HCT116 (cell line): Measurements from ENCODE around the gene CCL28. TPM values are rescaled to one million over a fixed set of nuclear protein-coding genes. Genes with fewer than 3 reads are reported as not detected.

Source experiments
- ATAC-seq: fragments of 200-7000 bp; cut with Tn5 transposase; 2 replicates; pipeline ENCODE4 v1.9.1; 2020; ENCODE audit warnings: mild to moderate bottlenecking, moderate library complexity
- BruUV-seq: library from RNA; stranded (reverse); fragments of 400-500 nt; replicated peaks from 2 replicates; lab custom pipeline; 2021; lab: Mats Ljungman, UMichigan
- CTCF ChIA-PET: fragments of 300-600 bp; sonication (Branson Sonifier 250); formaldehyde crosslinking; loops from one replicate; lab custom pipeline; 2021; ENCODE audit warnings: antibody characterized with exemption; lab: Charles Lee
- POLR2A ChIA-PET: fragments of 300-600, 350-600 bp; sonication (Branson Sonifier 250); formaldehyde crosslinking; loops from one replicate; lab custom pipeline; 2021; ENCODE audit warnings: antibody characterized with exemption; lab: Charles Lee
- RAD21 ChIA-PET, 2 experiments: fragments of 300-600 bp; sonication (Branson Sonifier 250); formaldehyde crosslinking; loops; one replicate each; lab custom pipeline; 2023; ENCODE audit warnings: low total read pairs in 2 of 2; ENCODE audit not compliant: uncharacterized antibody in 2 of 2, unreplicated experiment in 2 of 2, low non-redundant PET in 1 of 2; lab: Charles Lee
- DNase-seq: peaks from one replicate; pipeline ENCODE4 v3.0.0-alpha.2; 2010; ENCODE audit warnings: low read depth, low spot score
- H2AFZ ChIP-seq: fragments of 200-600 bp; shearing (Covaris generic), sonication (generic); 2 replicates; pipeline ENCODE4 v1.6.1; 2017; ENCODE audit warnings: low read depth, mixed run types, mixed read lengths, antibody characterized with exemption, low read length; ENCODE audit not compliant: poor library complexity, severe bottlenecking
- H3K27ac ChIP-seq: 2 replicates; pipeline ENCODE4 v1.5.1; 2012; ENCODE audit warnings: low read depth, low read length
- H3K27me3 ChIP-seq: fragments of 200-600 bp; sonication (generic); 2 replicates; pipeline ENCODE4 v1.6.1; 2016; ENCODE audit warnings: mixed run types, low read length, mixed read lengths; ENCODE audit not compliant: insufficient read depth
- H3K36me3 ChIP-seq, 2 experiments: fragments of 200-500 bp in 1 of 2; fragments of 200-600 bp in 1 of 2; sonication (Bioruptor generic) in 1 of 2; sonication (generic) in 1 of 2; 2 replicates each; pipeline versions ENCODE4 v1.5.1 to v1.6.1; 2014 to 2016; ENCODE audit warnings: low read length in 2 of 2, inconsistent platforms in 1 of 2, mixed read lengths in 1 of 2, mixed run types in 1 of 2; ENCODE audit not compliant: insufficient read depth in 2 of 2, control insufficient read depth in 1 of 2
- H3K4me1 ChIP-seq, 2 experiments: fragments of 200-600 bp in 1 of 2; sonication (generic) in 1 of 2; 2 replicates each; pipeline versions ENCODE4 v1.5.1 to v1.6.1; 2012 to 2017; ENCODE audit warnings: low read length in 2 of 2, inconsistent platforms in 1 of 2, mild to moderate bottlenecking in 1 of 2, mixed read lengths in 1 of 2, mixed run types in 1 of 2, moderate library complexity in 1 of 2; ENCODE audit not compliant: insufficient read depth in 2 of 2, control insufficient read depth in 1 of 2
- H3K4me2 ChIP-seq: fragments of 200-600 bp; sonication (generic); 2 replicates; pipeline ENCODE4 v1.6.1; 2017; ENCODE audit warnings: mixed run types, low read length, mixed read lengths
- H3K4me3 ChIP-seq, 2 experiments: fragments of 200-600 bp in 1 of 2; sonication (generic) in 1 of 2; replicated peaks in 1 of 2; 2 replicates each; pipeline ENCODE4 v1.5.1; 2011 to 2016; ENCODE audit warnings: low read length in 2 of 2, control low read depth in 1 of 2, low read depth in 1 of 2, mild to moderate bottlenecking in 1 of 2, mixed read lengths in 1 of 2, mixed run types in 1 of 2
- H3K79me2 ChIP-seq: fragments of 200-600 bp; sonication (generic); 2 replicates; pipeline ENCODE4 v1.6.1; 2017; ENCODE audit warnings: mild to moderate bottlenecking, mixed run types, low read length, moderate library complexity, mixed read lengths; ENCODE audit not compliant: insufficient read depth
- H3K9ac ChIP-seq: fragments of 200-600 bp; sonication (generic); 2 replicates; pipeline ENCODE4 v1.6.1; 2016; ENCODE audit warnings: low read length, mixed read lengths
- H3K9me2 ChIP-seq: fragments of 200-600 bp; sonication (generic), shearing (Covaris generic); 2 replicates; pipeline ENCODE4 v1.6.1; 2017; ENCODE audit warnings: mixed run types, mild to moderate bottlenecking, moderate library complexity; ENCODE audit not compliant: insufficient read depth
- H3K9me3 ChIP-seq, 2 experiments: fragments of 200-500 bp in 1 of 2; fragments of 200-600 bp in 1 of 2; sonication (Bioruptor generic) in 1 of 2; sonication (generic) in 1 of 2; 2 replicates each; pipeline ENCODE4 v1.6.1; 2014 to 2017; ENCODE audit warnings: low read length in 2 of 2, mixed read lengths in 2 of 2, inconsistent platforms in 1 of 2, low read depth in 1 of 2, mild to moderate bottlenecking in 1 of 2, mixed run types in 1 of 2, moderate library complexity in 1 of 2; ENCODE audit not compliant: control insufficient read depth in 1 of 2, insufficient read depth in 1 of 2
- H4K20me1 ChIP-seq: fragments of 200-600 bp; sonication (generic), shearing (Covaris generic); 2 replicates; pipeline ENCODE4 v1.6.1; 2017; ENCODE audit warnings: mixed run types, mild to moderate bottlenecking, moderate library complexity; ENCODE audit not compliant: insufficient read depth
- CBX3 ChIP-seq: IDR thresholded peaks from 2 replicates; pipeline ENCODE4 v1.6.1; 2012; ENCODE audit warnings: low read depth
- CEBPB ChIP-seq: IDR thresholded peaks from 2 replicates; pipeline ENCODE4 v1.6.1; 2012; ENCODE audit warnings: low read depth
- EGR1 ChIP-seq: IDR thresholded peaks from 2 replicates; pipeline ENCODE4 v1.6.1; 2012; ENCODE audit warnings: low read depth
- EZH2 ChIP-seq: fragments of 200-600 bp; sonication (generic); IDR thresholded peaks from 2 replicates; pipeline ENCODE4 v1.6.1; 2017; ENCODE audit warnings: antibody characterized with exemption, mixed run types
- POLR2A ChIP-seq: IDR thresholded peaks from 2 replicates; pipeline ENCODE4 v1.7.0; 2011; ENCODE audit warnings: borderline replicate concordance; ENCODE audit not compliant: insufficient read depth, insufficient read length; ENCODE audit errors: extremely low read depth
- RAD21 ChIP-seq: IDR thresholded peaks from 2 replicates; pipeline ENCODE4 v1.6.1; 2012; ENCODE audit warnings: low read depth, mild to moderate bottlenecking
- SIN3A ChIP-seq: IDR thresholded peaks from 2 replicates; pipeline ENCODE4 v1.6.1; 2012; ENCODE audit warnings: low read depth
- SP1 ChIP-seq: IDR thresholded peaks from 2 replicates; pipeline ENCODE4 v1.6.1; 2012; ENCODE audit warnings: low read depth
- SRF ChIP-seq: IDR thresholded peaks from 2 replicates; pipeline ENCODE4 v1.6.1; 2012; ENCODE audit warnings: low read depth
- TCF7L2 ChIP-seq: IDR thresholded peaks from 2 replicates; pipeline ENCODE4 v1.7.0; 2011; ENCODE audit warnings: borderline replicate concordance, inconsistent platforms; ENCODE audit not compliant: insufficient read depth, insufficient read length; ENCODE audit errors: extremely low read depth
- YY1 ChIP-seq: IDR thresholded peaks from 2 replicates; pipeline ENCODE4 v1.6.1; 2011; ENCODE audit warnings: low read length, low read depth, moderate library complexity, mild to moderate bottlenecking; ENCODE audit not compliant: insufficient replicate concordance; ENCODE audit errors: extremely low read depth
- ZNF274 ChIP-seq: fragments of 200-500 bp; sonication (Bioruptor generic); IDR thresholded peaks from 2 replicates; pipeline ENCODE4 v1.6.1; 2014; ENCODE audit warnings: mild to moderate bottlenecking, low read depth, low read length, inconsistent platforms
- intact Hi-C: fragments of 100-400 bp; cut with micrococcal nuclease; formaldehyde crosslinking; loops from 2 replicates; pipeline ENCODE4 v1.10.0; 2022
- total RNA-seq: library from RNA; stranded (reverse); gene quantifications from one replicate; pipeline ENCODE4 v1.2.1, GENCODE V29; 2021; ENCODE audit not compliant: unreplicated experiment
- TF ChIP-seq, protein P1 (sequence below), 3 experiments: fragments of 200-600 bp in 1 of 3; sonication (generic) in 1 of 3; IDR thresholded peaks in 2 of 3; conservative IDR thresholded peaks in 1 of 3; 2 replicates each; pipeline ENCODE4 v1.5.1; 2012 to 2017; ENCODE audit warnings: low read depth in 2 of 3, low read length in 2 of 3, antibody characterized with exemption in 1 of 3, borderline replicate concordance in 1 of 3, control low read depth in 1 of 3, mild to moderate bottlenecking in 1 of 3, mixed read lengths in 1 of 3, mixed run types in 1 of 3, moderate library complexity in 1 of 3; ENCODE audit not compliant: insufficient read depth in 1 of 3
- TF ChIP-seq, protein P2 (sequence below): IDR thresholded peaks from 2 replicates; pipeline ENCODE4 v1.6.1; 2012; ENCODE audit warnings: low read depth
- TF ChIP-seq, protein P3 (sequence below): IDR thresholded peaks from 2 replicates; pipeline ENCODE4 v1.6.1; 2011; ENCODE audit warnings: mild to moderate bottlenecking, low read length, moderate library complexity; ENCODE audit not compliant: insufficient replicate concordance; ENCODE audit errors: extremely low read depth
- TF ChIP-seq, protein P4 (sequence below): IDR thresholded peaks from 2 replicates; pipeline ENCODE4 v1.6.1; 2012

The CCL28 gene
- total RNA-seq, 1 experiment from 2014 or later, result 0.25 TPM

DNA sequence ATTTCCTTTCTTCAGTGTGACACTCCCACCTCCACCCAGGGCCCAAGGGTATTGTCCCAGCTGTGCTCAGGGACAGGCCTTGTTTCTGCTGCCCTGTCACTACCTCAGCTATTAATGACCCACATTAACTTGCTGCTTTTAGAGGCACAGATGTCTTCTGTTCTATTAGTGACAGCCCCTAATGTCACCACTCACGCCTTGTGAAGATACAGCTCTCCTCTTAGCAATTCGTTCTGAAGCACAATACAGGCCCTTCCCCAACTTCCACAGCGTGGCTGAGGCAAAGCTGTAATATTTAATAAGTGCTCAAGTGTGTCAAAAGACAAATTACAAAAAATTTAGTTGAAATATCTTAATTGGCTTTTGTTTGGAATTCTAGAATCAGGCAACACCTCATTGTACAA, 54.3 kb downstream of the CCL28 start (continued):
- no peak for TF ChIP-seq ZNF274
- TF ChIP-seq, all 23 proteins: peak for 0

DNA sequence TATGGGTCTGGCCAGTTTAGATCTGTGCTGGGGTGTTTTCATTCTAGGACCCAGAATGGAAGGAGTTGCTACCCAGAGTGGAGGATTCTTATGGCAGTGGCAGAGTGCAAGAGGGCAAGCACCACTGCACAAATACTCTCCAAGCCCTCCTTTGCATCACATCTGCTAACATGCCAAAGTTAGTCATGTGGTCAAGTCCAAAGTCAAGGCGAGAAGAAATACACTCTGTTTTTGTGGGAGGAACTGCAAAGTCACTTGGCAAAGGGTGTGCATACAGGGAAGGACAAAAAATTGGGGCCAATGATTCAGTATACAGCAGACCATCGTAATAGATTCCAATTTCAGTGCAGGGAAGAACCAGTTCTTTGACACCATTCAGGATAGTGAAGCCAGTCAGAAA, 55.1 kb downstream of the CCL28 start:
- no peak for DNase-seq
- Histone ChIP-seq H3K4me3 (no peak overlapping the region), H3K36me3 (no peaks in the 10 kb centered on the region), H3K4me1 (no peaks in the 10 kb centered on the region), H3K27me3 (no peaks in the 10 kb centered on the region), H3K4me2 (no peak overlapping the region), H3K9me2 (no peaks in the 10 kb centered on the region), H3K79me2 (no peaks in the 10 kb centered on the region), H4K20me1 (no peaks in the 10 kb centered on the region), H3K9me3 (peaks cover 0 to 11% of the 10 kb centered on the region in 2 experiments; a peak in 1 of 4 replicates), H2AFZ (no peak overlapping the region), H3K27ac (no peak overlapping the region), H3K9ac (no peak overlapping the region)
- ATAC-seq, result no peak
- intact Hi-C loops, result no loop called here
- BruUV-seq, result no TSS peak
- TF ChIP-seq TCF7L2, result no peak
- TF ChIP-seq, protein P1, sequence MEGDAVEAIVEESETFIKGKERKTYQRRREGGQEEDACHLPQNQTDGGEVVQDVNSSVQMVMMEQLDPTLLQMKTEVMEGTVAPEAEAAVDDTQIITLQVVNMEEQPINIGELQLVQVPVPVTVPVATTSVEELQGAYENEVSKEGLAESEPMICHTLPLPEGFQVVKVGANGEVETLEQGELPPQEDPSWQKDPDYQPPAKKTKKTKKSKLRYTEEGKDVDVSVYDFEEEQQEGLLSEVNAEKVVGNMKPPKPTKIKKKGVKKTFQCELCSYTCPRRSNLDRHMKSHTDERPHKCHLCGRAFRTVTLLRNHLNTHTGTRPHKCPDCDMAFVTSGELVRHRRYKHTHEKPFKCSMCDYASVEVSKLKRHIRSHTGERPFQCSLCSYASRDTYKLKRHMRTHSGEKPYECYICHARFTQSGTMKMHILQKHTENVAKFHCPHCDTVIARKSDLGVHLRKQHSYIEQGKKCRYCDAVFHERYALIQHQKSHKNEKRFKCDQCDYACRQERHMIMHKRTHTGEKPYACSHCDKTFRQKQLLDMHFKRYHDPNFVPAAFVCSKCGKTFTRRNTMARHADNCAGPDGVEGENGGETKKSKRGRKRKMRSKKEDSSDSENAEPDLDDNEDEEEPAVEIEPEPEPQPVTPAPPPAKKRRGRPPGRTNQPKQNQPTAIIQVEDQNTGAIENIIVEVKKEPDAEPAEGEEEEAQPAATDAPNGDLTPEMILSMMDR (IDR thresholded peaks at IDR 0.05 in 2 of 3, conservative IDR thresholded peaks at IDR 0.05 in 1 of 3; ENCODE audit: borderline replicate concordance in 1 of 3, insufficient read depth in 1 of 3, low read depth in 2 of 3, low read length in 2 of 3), result no peak
- TF ChIP-seq CEBPB, result no peak
- no peak for TF ChIP-seq CBX3
- TF ChIP-seq EZH2, result no peak
- TF ChIP-seq, protein P2, sequence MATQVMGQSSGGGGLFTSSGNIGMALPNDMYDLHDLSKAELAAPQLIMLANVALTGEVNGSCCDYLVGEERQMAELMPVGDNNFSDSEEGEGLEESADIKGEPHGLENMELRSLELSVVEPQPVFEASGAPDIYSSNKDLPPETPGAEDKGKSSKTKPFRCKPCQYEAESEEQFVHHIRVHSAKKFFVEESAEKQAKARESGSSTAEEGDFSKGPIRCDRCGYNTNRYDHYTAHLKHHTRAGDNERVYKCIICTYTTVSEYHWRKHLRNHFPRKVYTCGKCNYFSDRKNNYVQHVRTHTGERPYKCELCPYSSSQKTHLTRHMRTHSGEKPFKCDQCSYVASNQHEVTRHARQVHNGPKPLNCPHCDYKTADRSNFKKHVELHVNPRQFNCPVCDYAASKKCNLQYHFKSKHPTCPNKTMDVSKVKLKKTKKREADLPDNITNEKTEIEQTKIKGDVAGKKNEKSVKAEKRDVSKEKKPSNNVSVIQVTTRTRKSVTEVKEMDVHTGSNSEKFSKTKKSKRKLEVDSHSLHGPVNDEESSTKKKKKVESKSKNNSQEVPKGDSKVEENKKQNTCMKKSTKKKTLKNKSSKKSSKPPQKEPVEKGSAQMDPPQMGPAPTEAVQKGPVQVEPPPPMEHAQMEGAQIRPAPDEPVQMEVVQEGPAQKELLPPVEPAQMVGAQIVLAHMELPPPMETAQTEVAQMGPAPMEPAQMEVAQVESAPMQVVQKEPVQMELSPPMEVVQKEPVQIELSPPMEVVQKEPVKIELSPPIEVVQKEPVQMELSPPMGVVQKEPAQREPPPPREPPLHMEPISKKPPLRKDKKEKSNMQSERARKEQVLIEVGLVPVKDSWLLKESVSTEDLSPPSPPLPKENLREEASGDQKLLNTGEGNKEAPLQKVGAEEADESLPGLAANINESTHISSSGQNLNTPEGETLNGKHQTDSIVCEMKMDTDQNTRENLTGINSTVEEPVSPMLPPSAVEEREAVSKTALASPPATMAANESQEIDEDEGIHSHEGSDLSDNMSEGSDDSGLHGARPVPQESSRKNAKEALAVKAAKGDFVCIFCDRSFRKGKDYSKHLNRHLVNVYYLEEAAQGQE, result no peak
- no peak for TF ChIP-seq POLR2A
- TF ChIP-seq EGR1, result no peak
- TF ChIP-seq YY1, result no peak
- TF ChIP-seq, protein P3, sequence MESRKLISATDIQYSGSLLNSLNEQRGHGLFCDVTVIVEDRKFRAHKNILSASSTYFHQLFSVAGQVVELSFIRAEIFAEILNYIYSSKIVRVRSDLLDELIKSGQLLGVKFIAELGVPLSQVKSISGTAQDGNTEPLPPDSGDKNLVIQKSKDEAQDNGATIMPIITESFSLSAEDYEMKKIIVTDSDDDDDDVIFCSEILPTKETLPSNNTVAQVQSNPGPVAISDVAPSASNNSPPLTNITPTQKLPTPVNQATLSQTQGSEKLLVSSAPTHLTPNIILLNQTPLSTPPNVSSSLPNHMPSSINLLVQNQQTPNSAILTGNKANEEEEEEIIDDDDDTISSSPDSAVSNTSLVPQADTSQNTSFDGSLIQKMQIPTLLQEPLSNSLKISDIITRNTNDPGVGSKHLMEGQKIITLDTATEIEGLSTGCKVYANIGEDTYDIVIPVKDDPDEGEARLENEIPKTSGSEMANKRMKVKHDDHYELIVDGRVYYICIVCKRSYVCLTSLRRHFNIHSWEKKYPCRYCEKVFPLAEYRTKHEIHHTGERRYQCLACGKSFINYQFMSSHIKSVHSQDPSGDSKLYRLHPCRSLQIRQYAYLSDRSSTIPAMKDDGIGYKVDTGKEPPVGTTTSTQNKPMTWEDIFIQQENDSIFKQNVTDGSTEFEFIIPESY, result no peak
- no peak for TF ChIP-seq SP1
- TF ChIP-seq ZNF274, result no peak
- TF ChIP-seq, protein P4, sequence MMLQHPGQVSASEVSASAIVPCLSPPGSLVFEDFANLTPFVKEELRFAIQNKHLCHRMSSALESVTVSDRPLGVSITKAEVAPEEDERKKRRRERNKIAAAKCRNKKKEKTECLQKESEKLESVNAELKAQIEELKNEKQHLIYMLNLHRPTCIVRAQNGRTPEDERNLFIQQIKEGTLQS, result no peak
- TF ChIP-seq RAD21, result no peak
- no peak for TF ChIP-seq SRF
- no peak for TF ChIP-seq SIN3A
- ChIA-PET RAD21 (no interaction called here), POLR2A (no interaction called here), CTCF (no interaction called here)
